K562 (cell line): Measurements from ENCODE around the gene POLR1B. TPM values are rescaled to one million over a fixed set of nuclear protein-coding genes. Genes with fewer than 3 reads are reported as not detected.

Experiments
- ATAC-seq: fragments of 200-7000 bp; cut with Tn5 transposase; 3 replicates; pipeline ENCODE4 v1.9.1; 2020; ENCODE audit warnings: moderate library complexity
- BruUV-seq: library from RNA; stranded (reverse); fragments of 400-500 nt; replicated peaks from 2 replicates; lab custom pipeline; 2021; lab: Mats Ljungman, UMichigan
- CTCF ChIA-PET: fragments of 300-600 bp; formaldehyde crosslinking; extraction: SDS; loops from one replicate; lab custom pipeline; 2021; ENCODE audit warnings: low intra/inter-chr PET ratio; lab: Yijun Ruan, JAX
- POLR2A ChIA-PET: fragments of 300-600, 350-650 bp; sonication (Branson Sonifier 250); formaldehyde crosslinking; extraction: SDS; loops from one replicate; lab custom pipeline; 2021; ENCODE audit warnings: antibody characterized with exemption, inconsistent platforms; lab: Yijun Ruan, JAX
- DNase-seq, 4 experiments: peaks; one replicate each; pipeline versions ENCODE4 v3.0.0 to v3.0.0-alpha.2; 2011 to 2018; ENCODE audit warnings: low spot score in 3 of 4, mixed read lengths in 3 of 4; ENCODE audit errors: extremely low read depth in 1 of 4
- FAIRE-seq: peaks from 2 replicates; lab custom pipeline; 2011; peaks lifted over from hg19 to GRCh38; lab: Jason Lieb, UNC
- H2AFZ ChIP-seq: 2 replicates; pipeline ENCODE4 v1.6.0; 2011; ENCODE audit warnings: low read depth, low read length, control low read depth, inconsistent platforms
- H3K27ac ChIP-seq: fragments of 200-600 bp; 3 replicates; pipeline ENCODE4 v1.8.0; 2011; ENCODE audit warnings: low read depth, mild to moderate bottlenecking, control low read depth, inconsistent platforms, low read length, moderate library complexity, mixed read lengths; ENCODE audit errors: extremely low read depth
- H3K27me3 ChIP-seq, 2 experiments: fragments of 300-600 bp in 1 of 2; 2 replicates in 1 of 2; 3 replicates in 1 of 2; pipeline versions ENCODE4 v1.6.0 to v1.8.0; 2011; ENCODE audit warnings: inconsistent platforms in 2 of 2, low read length in 2 of 2, mild to moderate bottlenecking in 1 of 2, mixed read lengths in 1 of 2, moderate library complexity in 1 of 2; ENCODE audit not compliant: control insufficient read depth in 2 of 2, insufficient read depth in 2 of 2
- H3K36me3 ChIP-seq: fragments of 300-600 bp; 3 replicates; pipeline ENCODE4 v1.8.0; 2011; ENCODE audit warnings: mild to moderate bottlenecking, low read length, inconsistent platforms; ENCODE audit not compliant: control insufficient read depth, insufficient read depth
- H3K4me1 ChIP-seq, 2 experiments: fragments of 200-600 bp in 1 of 2; replicated peaks in 1 of 2; 2 replicates in 1 of 2; 3 replicates in 1 of 2; pipeline versions ENCODE4 v1.5.1 to v1.8.0; 2011; ENCODE audit warnings: inconsistent platforms in 2 of 2, low read length in 2 of 2, mild to moderate bottlenecking in 1 of 2, mixed read lengths in 1 of 2, moderate library complexity in 1 of 2; ENCODE audit not compliant: control insufficient read depth in 2 of 2, insufficient read depth in 2 of 2
- H3K4me2 ChIP-seq: 2 replicates; pipeline ENCODE4 v1.6.1; 2011; ENCODE audit warnings: low read length, control low read depth, inconsistent platforms, mixed read lengths; ENCODE audit not compliant: insufficient read depth
- H3K4me3 ChIP-seq: fragments of 200-600 bp; sonication (generic), shearing (Covaris generic); 2 replicates; pipeline ENCODE4 v1.5.1; 2016; ENCODE audit warnings: control low read depth, inconsistent platforms
- H3K79me2 ChIP-seq: fragments of 200-600 bp; 3 replicates; pipeline ENCODE4 v1.8.0; 2011; ENCODE audit warnings: low read length, inconsistent platforms; ENCODE audit not compliant: control insufficient read depth, insufficient read depth
- H3K9ac ChIP-seq, 2 experiments: 2 replicates each; pipeline versions ENCODE4 v1.6.0 to v1.6.1; 2011; ENCODE audit warnings: low read depth in 2 of 2, low read length in 2 of 2, control low read depth in 1 of 2, inconsistent platforms in 1 of 2, mild to moderate bottlenecking in 1 of 2, mixed read lengths in 1 of 2; ENCODE audit not compliant: insufficient read depth in 1 of 2
- H3K9me1 ChIP-seq: one replicate; pipeline ENCODE4 v1.6.0; 2011; ENCODE audit warnings: inconsistent platforms, mild to moderate bottlenecking, low read length, moderate library complexity; ENCODE audit not compliant: control insufficient read depth, insufficient read depth
- H3K9me3 ChIP-seq: replicated peaks from 2 replicates; pipeline ENCODE4 v1.5.1; 2011; ENCODE audit warnings: low read depth, low read length, inconsistent platforms; ENCODE audit not compliant: control insufficient read depth, insufficient read depth
- H4K20me1 ChIP-seq: replicated peaks from 2 replicates; pipeline ENCODE4 v1.6.1; 2011; ENCODE audit warnings: low read length, inconsistent platforms, mixed read lengths; ENCODE audit not compliant: control insufficient read depth, insufficient read depth
- CEBPB ChIP-seq: fragments of 450-650 bp; IDR thresholded peaks from 2 replicates; pipeline ENCODE4 v1.6.1; 2016; ENCODE audit warnings: missing genetic modification characterization, missing compliant biosample characterization
- CEBPG ChIP-seq, 3 experiments: fragments of 200-800 bp in 1 of 3; sonication (Bioruptor generic) in 1 of 3; sonication (generic) in 1 of 3; formaldehyde crosslinking in 1 of 3; IDR thresholded peaks in 2 of 3; conservative IDR thresholded peaks in 1 of 3; 2 replicates each; pipeline versions ENCODE4 v1.6.1 to v1.8.0; 2016 to 2022; ENCODE audit warnings: missing compliant biosample characterization in 2 of 3, missing genetic modification characterization in 2 of 3, mild to moderate bottlenecking in 1 of 3, missing genetic modification reagents in 1 of 3
- FOSL1 ChIP-seq: fragments of 200-800 bp; sonication (Bioruptor generic); conservative IDR thresholded peaks from 2 replicates; pipeline ENCODE4 v1.6.1; 2016; ENCODE audit warnings: missing genetic modification characterization, missing compliant biosample characterization
- KHSRP ChIP-seq: fragments of 450-650 bp; IDR thresholded peaks from 2 replicates; pipeline ENCODE4 v1.6.1; 2017
- USF2 ChIP-seq: sonication (generic); formaldehyde crosslinking; IDR thresholded peaks from 2 replicates; pipeline ENCODE4 v1.5.0; 2020; ENCODE audit warnings: missing genetic modification reagents
- ZNF449 ChIP-seq: fragments of 250-450 bp; sonication (Bioruptor Pico); IDR thresholded peaks from 2 replicates; pipeline ENCODE4 v1.8.0; 2022; ENCODE audit warnings: moderate library complexity, mild to moderate bottlenecking, inconsistent platforms
- WGBS: fragments of 100-300 bp; shearing (Covaris generic); methylation state at CpG from one replicate; pipeline ENCODE4 v1.1.6; 2016; ENCODE audit warnings: low coverage, mixed read lengths; ENCODE audit not compliant: insufficient coverage; ENCODE audit errors: missing lambda C conversion rate; 5-methylcytosine and 5-hydroxymethylcytosine counted together
- in situ Hi-C: fragments of 300-500 bp; cut with MboI; formaldehyde crosslinking; loops from 4 replicates; pipeline ENCODE4 v1.15.0; 2018; ENCODE audit warnings: inconsistent platforms, mixed read lengths
- intact Hi-C: fragments of 100-400 bp; cut with micrococcal nuclease; formaldehyde crosslinking; loops from 2 replicates; pipeline ENCODE4 v1.14.2; 2022
- polyA plus RNA-seq, 8 experiments: library from polyadenylated mRNA; depleted of rRNA in 4 of 8; stranded (reverse) in 5 of 8; unstranded in 3 of 8; fragments of >200 nt; fragmentation: Nextera tagmentation in 2 of 8; fragmentation: Illumina TruSeq in 1 of 8; extraction: Ambion mirVana in 2 of 8; extraction: Trizol in 1 of 8; gene quantifications; 2 replicates each; pipeline versions ENCODE4 v1.2.1 to v1.2.3, GENCODE V29; 2011 to 2014; ENCODE audit warnings: inconsistent platforms in 1 of 8, missing spikeins in 1 of 8
- total RNA-seq, 7 experiments: library from RNA; depleted of rRNA in 6 of 7; stranded (reverse); fragments of >200 nt in 6 of 7; fragmentation: Illumina TruSeq in 2 of 7; extraction: Trizol in 2 of 7; gene quantifications; 2 replicates each; pipeline versions ENCODE4 v1.2.1 to v1.2.3, GENCODE V29; 2011 to 2021; ENCODE audit warnings: low replicate concordance in 1 of 7

POLR1B gene
- total and polyA plus RNA-seq, 9 of the 15 experiments (the other 6 are each of a cell fraction or from before 2014, with no cell fraction given): 19.8 to 55.1 (median 40.2) TPM

- ATAC-seq: no peak
- Histone ChIP-seq H3K4me2 (no peak overlapping the region), H3K9me1 (no peaks in the 10 kb centered on the region), H2AFZ (no peak overlapping the region), H3K4me1 (no peaks in the 10 kb centered on the region), H4K20me1 (no peaks in the 10 kb centered on the region), H3K36me3 (peaks cover 99% of the 10 kb centered on the region), H3K4me3 (no peak overlapping the region), H3K9me3 (no peaks in the 10 kb centered on the region), H3K79me2 (no peaks in the 10 kb centered on the region), H3K27ac (no peak overlapping the region), H3K27me3 (no peaks in the 10 kb centered on the region), H3K9ac (no peak overlapping the region)
- CTCF ChIA-PET: no interaction called here
- no peak for DNase-seq
- WGBS: 72% methylated on average over 7 of the region's 7 CpGs
- FAIRE-seq: no peak
- no peak for TF ChIP-seq FOSL1 (tag)
- TF ChIP-seq KHSRP: no peak
- TF ChIP-seq CEBPB (tag): peak; percentile 78
- no peak for TF ChIP-seq CEBPG (CRISPR knock-in tag; IDR thresholded peaks at IDR 0.05)
- peak; percentile 55 to 71 for TF ChIP-seq CEBPG (tag; conservative IDR thresholded peaks at IDR 0.05 in 1 of 2, IDR thresholded peaks at IDR 0.05 in 1 of 2)
- TF ChIP-seq USF2: no peak
- no peak for TF ChIP-seq ZNF449 (CRISPR knock-in tag)
- intact Hi-C loops (no loop called here), in situ Hi-C loops (no loop called here)
- POLR2A ChIA-PET: interaction anchor here (0.5 kb wide), 1 partner anchor 419 kb away, joined by 3 read pairs; no protein-coding TSS in a partner anchor
- BruUV-seq: no TSS peak
Observed at GRCh38 chr2:112572005-112572404, 29.7 kb downstream of the POLR1B start.
